Thymus (tissue), 11 donors: Measurements from ENCODE around the gene ADH1A. TPM values are rescaled to one million over a fixed set of nuclear protein-coding genes. Genes with fewer than 3 reads are reported as not detected.
"Not testable (repeated sequence)": the region's sequence is repeated elsewhere in the genome, so short reads cannot be mapped to it uniquely, and the experiment has no call there.

Experiments
- DNase-seq, 9 donors: peaks; one replicate each; pipeline ENCODE4 v3.0.0-alpha.2; 2013; ENCODE audit warnings: low spot score in 9 of 9, low read depth in 6 of 9, missing footprints in 1 of 9
- H3K27ac ChIP-seq, 2 donors: one replicate each; pipeline ENCODE4 v1.5.1; 2013; ENCODE audit warnings: control low read depth in 1 of 2, low read depth in 1 of 2, low read length in 1 of 2, mild to moderate bottlenecking in 1 of 2, moderate library complexity in 1 of 2
- H3K27me3 ChIP-seq, 2 donors: one replicate each; pipeline ENCODE4 v1.5.1; 2013; ENCODE audit warnings: low read length in 1 of 2; ENCODE audit not compliant: control insufficient read depth in 2 of 2, insufficient read depth in 1 of 2
- H3K36me3 ChIP-seq, 2 donors: one replicate each; pipeline ENCODE4 v1.5.1; 2013; ENCODE audit warnings: low read length in 1 of 2, mild to moderate bottlenecking in 1 of 2, moderate library complexity in 1 of 2; ENCODE audit not compliant: control insufficient read depth in 2 of 2, insufficient read depth in 2 of 2
- H3K4me1 ChIP-seq, 2 donors: one replicate each; pipeline ENCODE4 v1.5.1; 2013; ENCODE audit warnings: low read length in 2 of 2; ENCODE audit not compliant: control insufficient read depth in 2 of 2, insufficient read depth in 2 of 2
- H3K4me3 ChIP-seq, 2 donors: one replicate each; pipeline ENCODE4 v1.5.1; 2013; ENCODE audit warnings: low read length in 2 of 2, control low read depth in 1 of 2, mild to moderate bottlenecking in 1 of 2
- H3K9me3 ChIP-seq, 2 donors: one replicate each; pipeline ENCODE4 v1.5.1; 2013; ENCODE audit warnings: low read length in 1 of 2, mild to moderate bottlenecking in 1 of 2; ENCODE audit not compliant: control insufficient read depth in 2 of 2, insufficient read depth in 1 of 2
- WGBS: extraction: QIAGEN DNeasy Blood & Tissue Kit; methylation state at CpG from one replicate; pipeline ENCODE4 v1.1.7; 2013; 5-methylcytosine and 5-hydroxymethylcytosine counted together
- polyA plus RNA-seq: library from polyadenylated mRNA; stranded (reverse); fragments of 200-250 nt; gene quantifications from one replicate; pipeline ENCODE4 v1.2.3, GENCODE V29; 2013
- total RNA-seq: library from RNA; stranded (reverse); fragments of 120-200 nt; gene quantifications from one replicate; pipeline ENCODE4 v1.2.4, GENCODE V29; 2013
- donor health status: healthy.

ADH1A gene
- total and polyA plus RNA-seq, 2 donors: 0.19 to 0.43 TPM

- no peak within 1 kb of the TSS for H3K27ac ChIP-seq
- H3K36me3 ChIP-seq: no peaks in the 10 kb centered on the region
- H3K4me3 ChIP-seq: no peak within 1 kb of the TSS
- no peaks in the 10 kb centered on the region for H3K27me3 ChIP-seq
- 65% methylated on average over 8 of the region's 8 CpGs for WGBS
- no peaks in the 10 kb centered on the region for H3K9me3 ChIP-seq
- no peak for DNase-seq
- H3K4me1 ChIP-seq: no peaks in the 10 kb centered on the region
Observed at GRCh38 chr4:99321241-99322191, 30.7 kb upstream of the ADH1A start, which contains the start of gene ADH1B. Gene ADH1B, minus strand, starts transcription at chr4:99321401. Its CDS starts 70 bp downstream, at chr4:99321331.

GRCh38 chr4:99317811-99318210 is 27.0 kb upstream of the ADH1A start:
- H3K4me3 ChIP-seq, H3K9me3 ChIP-seq, H3K27ac ChIP-seq, H3K27me3 ChIP-seq, H3K4me1 ChIP-seq, H3K36me3 ChIP-seq, DNase-seq: not testable (repeated sequence)
- 92% methylated on average over 8 of the region's 8 CpGs for WGBS

- no peak overlapping the region for H3K4me3 ChIP-seq
- no peak for DNase-seq
- H3K4me1 ChIP-seq: no peaks in the 10 kb centered on the region
- H3K36me3 ChIP-seq: no peaks in the 10 kb centered on the region
- no peaks in the 10 kb centered on the region for H3K9me3 ChIP-seq
- no peak overlapping the region for H3K27ac ChIP-seq
- 94% methylated on average over 3 of the region's 3 CpGs for WGBS
- H3K27me3 ChIP-seq: no peaks in the 10 kb centered on the region
Observed at GRCh38 chr4:99317354-99317753, 26.6 kb upstream of the ADH1A start.

GRCh38 chr4:99315839-99316238 is 25.1 kb upstream of the ADH1A start:
- DNase-seq: no peak
- no peaks in the 10 kb centered on the region for H3K9me3 ChIP-seq
- H3K27ac ChIP-seq: no peak overlapping the region
- H3K4me1 ChIP-seq: no peaks in the 10 kb centered on the region
- 83% methylated on average over 6 of the region's 6 CpGs for WGBS
- H3K4me3 ChIP-seq: no peak overlapping the region
- H3K27me3 ChIP-seq: no peaks in the 10 kb centered on the region
- H3K36me3 ChIP-seq: no peaks in the 10 kb centered on the region

- no peak for DNase-seq
- Histone ChIP-seq H3K4me3 (no peak overlapping the region), H3K27ac (no peak overlapping the region), H3K9me3 (no peaks in the 10 kb centered on the region), H3K36me3 (no peaks in the 10 kb centered on the region), H3K4me1 (no peaks in the 10 kb centered on the region), H3K27me3 (no peaks in the 10 kb centered on the region)
- 98% methylated on average over 1 of the region's 1 CpG for WGBS
Observed at GRCh38 chr4:99314211-99314610, 23.4 kb upstream of the ADH1A start.

- H3K36me3 ChIP-seq: no peaks in the 10 kb centered on the region
Observed at GRCh38 chr4:99310389-99310788, 19.6 kb upstream of the ADH1A start.

GRCh38 chr4:99305638-99306400 is 15.0 kb upstream of the ADH1A start:
- WGBS: 96% methylated on average over 11 of the region's 11 CpGs
- DNase-seq: no peak
- H3K36me3 ChIP-seq: no peaks in the 10 kb centered on the region

More at GRCh38 chr4:99310389-99310788, 19.6 kb upstream of the ADH1A start:
- peaks cover 0 to 4% of the 10 kb centered on the region in 2 donors for H3K9me3 ChIP-seq
- H3K4me3 ChIP-seq: no peak overlapping the region
- no peak for DNase-seq
- no peaks in the 10 kb centered on the region for H3K27me3 ChIP-seq
- whole genome bisulfite sequencing: 79% methylated on average over 2 of the region's 2 CpGs
- no peaks in the 10 kb centered on the region for H3K4me1 ChIP-seq
- H3K27ac ChIP-seq: no peak overlapping the region

GRCh38 chr4:99301376-99302164 is 10.8 kb upstream of the ADH1A start:
- no peaks in the 10 kb centered on the region for H3K27me3 ChIP-seq
- 93% methylated on average over 7 of the region's 7 CpGs for whole genome bisulfite sequencing
- no peak overlapping the region for H3K27ac ChIP-seq
- no peak for DNase-seq
- no peaks in the 10 kb centered on the region for H3K4me1 ChIP-seq
- H3K36me3 ChIP-seq: no peaks in the 10 kb centered on the region
- peaks cover 0 to 18% of the 10 kb centered on the region in 2 donors for H3K9me3 ChIP-seq
- H3K4me3 ChIP-seq: no peak overlapping the region

More at GRCh38 chr4:99305638-99306400, 15.0 kb upstream of the ADH1A start:
- no peaks in the 10 kb centered on the region for H3K27me3 ChIP-seq
- H3K4me1 ChIP-seq: no peaks in the 10 kb centered on the region
- peaks cover 0 to 18% of the 10 kb centered on the region in 2 donors for H3K9me3 ChIP-seq
- no peak overlapping the region for H3K27ac ChIP-seq
- no peak overlapping the region for H3K4me3 ChIP-seq
